H1 (cell line): Measurements from ENCODE around the gene OR5AR1. TPM values are rescaled to one million over a fixed set of nuclear protein-coding genes. Genes with fewer than 3 reads are reported as not detected.

Source experiments
- CTCF ChIA-PET: fragments of 300-600 bp; sonication (Branson Sonifier 250); formaldehyde crosslinking; loops from one replicate; lab custom pipeline; 2021; ENCODE audit not compliant: partially characterized antibody; lab: Charles Lee
- POLR2A ChIA-PET: fragments of 300-600 bp; sonication (Branson Sonifier 250); formaldehyde crosslinking; loops from one replicate; lab custom pipeline; 2021; ENCODE audit warnings: inconsistent platforms; ENCODE audit not compliant: partially characterized antibody; lab: Charles Lee
- DNase-seq, 2 experiments: peaks; one replicate each; pipeline versions ENCODE4 v3.0.0 to v3.0.0-alpha.2; 2010 to 2022; ENCODE audit warnings: low spot score in 2 of 2, low read depth in 1 of 2, mixed read lengths in 1 of 2
- FAIRE-seq: peaks from 2 replicates; lab custom pipeline; 2011; peaks lifted over from hg19 to GRCh38; lab: Jason Lieb, UNC
- H2AFZ ChIP-seq: 2 replicates; pipeline ENCODE4 v1.8.1; 2012; ENCODE audit warnings: low read length, inconsistent platforms
- H2AK5ac ChIP-seq: 2 replicates; pipeline ENCODE4 v1.6.1; 2013; ENCODE audit warnings: low read depth, low read length
- H2BK120ac ChIP-seq: replicated peaks from 2 replicates; pipeline ENCODE3; 2013; ENCODE audit warnings: low read depth, low read length, inconsistent platforms
- H2BK12ac ChIP-seq: 2 replicates; pipeline ENCODE4 v1.6.1; 2013; ENCODE audit warnings: low read depth, low read length
- H2BK15ac ChIP-seq: 2 replicates; pipeline ENCODE4 v1.6.1; 2013; ENCODE audit warnings: low read length
- H2BK20ac ChIP-seq: 2 replicates; pipeline ENCODE4 v1.6.1; 2013; ENCODE audit warnings: low read length
- H2BK5ac ChIP-seq: 2 replicates; pipeline ENCODE4 v1.6.1; 2013; ENCODE audit warnings: low read depth, low read length
- H3K14ac ChIP-seq: 2 replicates; pipeline ENCODE4 v1.6.1; 2013; ENCODE audit warnings: inconsistent platforms; ENCODE audit not compliant: insufficient read length
- H3K18ac ChIP-seq: 2 replicates; pipeline ENCODE4 v1.6.1; 2013; ENCODE audit warnings: low read length; ENCODE audit errors: extremely low read depth
- H3K23ac ChIP-seq: 2 replicates; pipeline ENCODE4 v1.6.1; 2013; ENCODE audit warnings: inconsistent platforms; ENCODE audit not compliant: insufficient read length
- H3K23me2 ChIP-seq: 2 replicates; pipeline ENCODE4 v1.6.1; 2013; ENCODE audit warnings: low read depth, low read length
- H3K27ac ChIP-seq: 2 replicates; pipeline ENCODE4 v1.6.1; 2011; ENCODE audit warnings: low read depth, low read length, inconsistent platforms
- H3K27me3 ChIP-seq, 4 experiments: replicated peaks in 1 of 4; 1 replicate in 1 of 4; 2 replicates in 3 of 4; pipeline versions ENCODE4 v1.6.1 to v1.8.1; 2011 to 2013; ENCODE audit warnings: low read length in 3 of 4, mild to moderate bottlenecking in 3 of 4, inconsistent platforms in 2 of 4, mixed read lengths in 2 of 4, moderate library complexity in 1 of 4; ENCODE audit not compliant: control insufficient read depth in 3 of 4, insufficient read depth in 3 of 4; ENCODE audit errors: extremely low read depth in 1 of 4
- H3K36me3 ChIP-seq, 4 experiments: 2 replicates each; pipeline versions ENCODE4 v1.6.1 to v1.8.1; 2011 to 2013; ENCODE audit warnings: mild to moderate bottlenecking in 4 of 4, low read length in 3 of 4, moderate library complexity in 2 of 4, control low read depth in 1 of 4, inconsistent platforms in 1 of 4; ENCODE audit not compliant: insufficient read depth in 4 of 4, control insufficient read depth in 2 of 4
- H3K4ac ChIP-seq: replicated peaks from 2 replicates; pipeline ENCODE3; 2013; ENCODE audit warnings: low read length, low read depth, mixed read lengths, inconsistent platforms; ENCODE audit not compliant: insufficient read length
- H3K4me1 ChIP-seq, 4 experiments: replicated peaks in 1 of 4; 1 replicate in 1 of 4; 2 replicates in 3 of 4; pipeline versions ENCODE4 v1.6.1 to v1.8.1; 2011 to 2013; ENCODE audit warnings: low read length in 3 of 4, inconsistent platforms in 2 of 4, mixed read lengths in 1 of 4; ENCODE audit not compliant: insufficient read depth in 4 of 4, control insufficient read depth in 3 of 4
- H3K4me2 ChIP-seq, 2 experiments: 2 replicates each; pipeline versions ENCODE4 v1.6.1 to v1.8.1; 2011 to 2013; ENCODE audit warnings: low read depth in 2 of 2, low read length in 2 of 2, control low read depth in 1 of 2, inconsistent platforms in 1 of 2, mild to moderate bottlenecking in 1 of 2; ENCODE audit not compliant: insufficient read depth in 1 of 2
- H3K4me3 ChIP-seq, 4 experiments: fragments of 200-600, 300-600 bp in 1 of 4; sonication (generic), shearing (Covaris generic), sonication (Bioruptor Twin) in 1 of 4; 2 replicates each; pipeline versions ENCODE4 v1.5.1 to v1.8.1; 2011 to 2016; ENCODE audit warnings: low read length in 4 of 4, low read depth in 3 of 4, control low read depth in 2 of 4, inconsistent platforms in 2 of 4, mild to moderate bottlenecking in 2 of 4, mixed read lengths in 1 of 4, moderate library complexity in 1 of 4; ENCODE audit not compliant: insufficient read depth in 2 of 4; ENCODE audit errors: extremely low read depth in 1 of 4
- H3K56ac ChIP-seq: replicated peaks from 2 replicates; pipeline ENCODE3; 2013; ENCODE audit warnings: low read depth, mild to moderate bottlenecking, mixed read lengths, low read length, inconsistent platforms; ENCODE audit not compliant: insufficient read length
- H3K79me1 ChIP-seq: 2 replicates; pipeline ENCODE4 v1.6.1; 2013; ENCODE audit warnings: low read depth, low read length, control low read depth
- H3K79me2 ChIP-seq, 2 experiments: 2 replicates each; pipeline versions ENCODE4 v1.6.1 to v1.8.1; 2012 to 2013; ENCODE audit warnings: low read length in 2 of 2, mild to moderate bottlenecking in 2 of 2, inconsistent platforms in 1 of 2; ENCODE audit not compliant: insufficient read depth in 2 of 2, control insufficient read depth in 1 of 2
- H3K9ac ChIP-seq, 4 experiments: replicated peaks in 1 of 4; 1 replicate in 1 of 4; 2 replicates in 3 of 4; pipeline versions ENCODE4 v1.6.1 to v1.8.1; 2011 to 2013; ENCODE audit warnings: low read depth in 3 of 4, low read length in 3 of 4, control low read depth in 2 of 4, mild to moderate bottlenecking in 2 of 4, moderate library complexity in 2 of 4, inconsistent platforms in 1 of 4; ENCODE audit errors: extremely low read depth in 1 of 4
- H3K9me3 ChIP-seq, 2 experiments: 2 replicates each; pipeline versions ENCODE4 v1.6.1 to v1.8.1; 2012 to 2013; ENCODE audit warnings: mild to moderate bottlenecking in 2 of 2, moderate library complexity in 2 of 2, control low read depth in 1 of 2, inconsistent platforms in 1 of 2, low read depth in 1 of 2, low read length in 1 of 2, mixed read lengths in 1 of 2; ENCODE audit not compliant: insufficient read depth in 2 of 2
- H4K20me1 ChIP-seq, 2 experiments: replicated peaks in 1 of 2; 2 replicates each; pipeline versions ENCODE3 to v1.8.1; 2011 to 2013; ENCODE audit warnings: inconsistent platforms in 2 of 2, low read length in 2 of 2, mild to moderate bottlenecking in 1 of 2; ENCODE audit not compliant: insufficient read depth in 2 of 2, control insufficient read depth in 1 of 2
- H4K5ac ChIP-seq: 2 replicates; pipeline ENCODE4 v1.6.1; 2013; ENCODE audit warnings: low read length, low read depth, mixed read lengths, inconsistent platforms; ENCODE audit not compliant: insufficient read length
- H4K8ac ChIP-seq: 2 replicates; pipeline ENCODE4 v1.8.0; 2013; ENCODE audit warnings: mild to moderate bottlenecking, moderate library complexity, low read length, inconsistent platforms; ENCODE audit not compliant: insufficient read depth; ENCODE audit errors: extremely low read depth
- H4K91ac ChIP-seq: replicated peaks from 2 replicates; pipeline ENCODE3; 2013; ENCODE audit warnings: low read length, mixed read lengths, inconsistent platforms; ENCODE audit not compliant: insufficient read length
- CHD2 ChIP-seq: IDR thresholded peaks from 2 replicates; pipeline ENCODE4 v1.6.1; 2012; ENCODE audit warnings: low read length, improper control_type of control experiment
- EZH2 ChIP-seq: fragments of 200-600 bp; sonication (generic); IDR thresholded peaks from 2 replicates; pipeline ENCODE4 v1.7.1; 2012; ENCODE audit warnings: low read depth, mild to moderate bottlenecking, moderate library complexity, low read length, inconsistent platforms; ENCODE audit not compliant: severe bottlenecking
- HDAC2 ChIP-seq, 2 experiments: fragments of 300-600 bp in 1 of 2; sonication (generic) in 1 of 2; IDR thresholded peaks; 2 replicates each; pipeline ENCODE4 v1.6.1; 2011 to 2012; ENCODE audit warnings: low read depth in 2 of 2, low read length in 2 of 2, mild to moderate bottlenecking in 2 of 2, moderate library complexity in 2 of 2, borderline replicate concordance in 1 of 2, inconsistent platforms in 1 of 2
- JUN ChIP-seq: IDR thresholded peaks from 2 replicates; pipeline ENCODE4 v1.6.1; 2011; ENCODE audit warnings: low read depth, mild to moderate bottlenecking, improper control_type of control experiment, low read length
- KDM1A ChIP-seq: fragments of 200-600, 300-600 bp; sonication (generic); IDR thresholded peaks from 2 replicates; pipeline ENCODE4 v1.7.1; 2016; ENCODE audit warnings: mild to moderate bottlenecking, low read length, borderline replicate concordance
- WGBS, 2 experiments: shearing (Covaris generic) in 1 of 2; methylation state at CpG; one replicate each; pipeline versions ENCODE4 v1.1.6 to v1.1.7; 2013 to 2015; ENCODE audit warnings: low lambda C conversion rate in 2 of 2, mixed read lengths in 2 of 2, inconsistent platforms in 1 of 2, low coverage in 1 of 2, missing lambda C conversion rate in 1 of 2; ENCODE audit not compliant: insufficient replicate concordance in 2 of 2, insufficient coverage in 1 of 2, insufficient read length in 1 of 2; ENCODE audit errors: extremely low coverage in 1 of 2, missing lambda C conversion rate in 1 of 2; 5-methylcytosine and 5-hydroxymethylcytosine counted together
- polyA plus RNA-seq, 7 experiments: library from polyadenylated mRNA; depleted of rRNA in 3 of 7; stranded (reverse) in 5 of 7; unstranded in 2 of 7; fragments of >200 nt in 5 of 7; fragments of 200-250 nt in 2 of 7; gene quantifications; 1 replicate in 5 of 7; 2 replicates in 1 of 7; 4 replicates in 1 of 7; pipeline versions ENCODE4 v1.2.1 to v1.2.3, GENCODE V29; 2011 to 2013; ENCODE audit warnings: missing spikeins in 2 of 7, mixed read lengths in 2 of 7
- total RNA-seq: library from RNA; stranded (reverse); fragmentation: NEBNext Ultra II Directional; extraction: Animal tissue kit (Norgen Biotek cat#: 25700); gene quantifications from 2 replicates; pipeline ENCODE4 v1.2.1, GENCODE V29; 2021
- TF ChIP-seq, protein P1 (sequence below): IDR thresholded peaks from 2 replicates; pipeline ENCODE4 v1.6.1; 2011; ENCODE audit warnings: low read length, improper control_type of control experiment

OR5AR1 gene
- total and polyA plus RNA-seq, 2 of the 8 experiments (the other 6 are each of a cell fraction or from before 2014, with no cell fraction given) = 0.12 TPM; not detected in 1

- no peaks in the 10 kb centered on the region for H3K27me3 ChIP-seq
- H3K23ac ChIP-seq = no peak overlapping the region
- H2BK120ac ChIP-seq = no peak overlapping the region
- no peak overlapping the region for H3K9ac ChIP-seq
- H3K79me2 ChIP-seq = no peaks in the 10 kb centered on the region
- H4K91ac ChIP-seq = no peak overlapping the region
- no peaks in the 10 kb centered on the region for H3K4me1 ChIP-seq
- H3K4me3 ChIP-seq = no peak overlapping the region
- no peak for TF ChIP-seq CHD2
- TF ChIP-seq EZH2 = no peak
- TF ChIP-seq, protein P1, sequence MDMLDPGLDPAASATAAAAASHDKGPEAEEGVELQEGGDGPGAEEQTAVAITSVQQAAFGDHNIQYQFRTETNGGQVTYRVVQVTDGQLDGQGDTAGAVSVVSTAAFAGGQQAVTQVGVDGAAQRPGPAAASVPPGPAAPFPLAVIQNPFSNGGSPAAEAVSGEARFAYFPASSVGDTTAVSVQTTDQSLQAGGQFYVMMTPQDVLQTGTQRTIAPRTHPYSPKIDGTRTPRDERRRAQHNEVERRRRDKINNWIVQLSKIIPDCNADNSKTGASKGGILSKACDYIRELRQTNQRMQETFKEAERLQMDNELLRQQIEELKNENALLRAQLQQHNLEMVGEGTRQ = no peak
- no peak for TF ChIP-seq HDAC2 (IDR thresholded peaks at IDR 0.05; ENCODE audit: borderline replicate concordance in 1 of 2, low read depth in 2 of 2, low read length in 2 of 2)
- TF ChIP-seq KDM1A = no peak
- no peak for TF ChIP-seq JUN
- no peak for DNase-seq
- ChIA-PET POLR2A (no interaction called here), CTCF (no interaction called here)
- no peak overlapping the region for H3K56ac ChIP-seq
- H2AK5ac ChIP-seq = no peak overlapping the region
- no peaks in the 10 kb centered on the region for H3K79me1 ChIP-seq
- H3K4me2 ChIP-seq = no peak overlapping the region
- H3K18ac ChIP-seq = no peak overlapping the region
- no peak overlapping the region for H4K8ac ChIP-seq
- no peak overlapping the region for H3K4ac ChIP-seq
- no peak overlapping the region for H2BK20ac ChIP-seq
- no peaks in the 10 kb centered on the region for H3K23me2 ChIP-seq
- no peaks in the 10 kb centered on the region for H4K20me1 ChIP-seq
- no peak overlapping the region for H2BK12ac ChIP-seq
- H3K27ac ChIP-seq = no peak overlapping the region
- 0 out of 4 replicates have a peak, but pooled peaks cover 0 to 3% of the 10 kb centered on the region in 2 experiments for H3K9me3 ChIP-seq
- no peak overlapping the region for H4K5ac ChIP-seq
- H2AFZ ChIP-seq = no peak overlapping the region
- H3K36me3 ChIP-seq = no peaks in the 10 kb centered on the region
- no peak for FAIRE-seq
- 96% methylated on average over 2 of the region's 2 CpGs; no CpG with 5 or more reads in 1 of the 2 experiments for WGBS, 2 experiments
- H3K14ac ChIP-seq = no peak overlapping the region
- H2BK5ac ChIP-seq = no peak overlapping the region
- H2BK15ac ChIP-seq = no peak overlapping the region
Measured at GRCh38 chr11:56714206-56714605, 50.7 kb downstream of the OR5AR1 start.
